NCI-H1436 (cell line): ENCODE data around the gene LBP.
"Not testable (repeated sequence)": the region's sequence is repeated elsewhere in the genome, so short reads cannot be mapped to it uniquely, and the experiment has no call there.

Experiments used
- DNase-seq: peaks from one replicate; lab custom pipeline; 2025; lab: John Stamatoyannopoulos, UW

The LBP gene

GRCh38 chr20:38320221-38320620 is 26.1 kb upstream of the LBP start:
- no peak for DNase-seq

DNA sequence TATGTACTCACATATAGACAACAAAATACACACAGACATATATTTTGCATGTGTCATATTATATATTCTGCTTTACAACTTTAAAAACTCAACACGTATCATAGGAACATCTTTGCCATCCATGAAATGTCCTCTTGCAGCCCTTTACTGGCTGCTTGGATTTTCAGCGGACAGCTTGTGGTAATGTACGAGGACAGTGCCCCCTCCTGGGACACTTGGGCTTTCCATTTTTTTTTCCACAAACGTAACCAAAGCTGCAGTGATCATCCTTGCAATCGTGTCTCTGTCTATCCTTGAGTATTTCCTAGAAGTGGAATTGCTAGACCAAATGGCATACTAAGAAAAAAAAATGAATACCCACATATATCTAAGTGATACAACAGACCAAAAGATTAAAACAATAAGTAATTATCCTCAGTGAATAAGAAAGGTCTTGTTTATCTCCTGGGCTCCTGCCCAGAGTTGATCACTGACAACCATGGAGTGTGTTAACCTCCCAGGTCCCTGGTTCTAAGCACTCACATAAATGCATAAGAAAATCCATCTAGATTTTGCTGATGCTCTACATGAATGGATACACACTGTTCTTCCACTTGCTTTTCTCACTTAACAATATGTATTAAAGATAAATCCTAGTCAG is 24.2 kb upstream of the LBP start:
- no peak for DNase-seq

GRCh38 chr20:38324159-38324558 is 22.1 kb upstream of the LBP start:
- no peak for DNase-seq

GRCh38 chr20:38325167-38325566 is 21.1 kb upstream of the LBP start:
- DNase-seq, result no peak

GRCh38 chr20:38325905-38326304 is 20.4 kb upstream of the LBP start:
- no peak for DNase-seq

GRCh38 chr20:38326309-38326708 is 20.0 kb upstream of the LBP start:
- no peak for DNase-seq

DNA sequence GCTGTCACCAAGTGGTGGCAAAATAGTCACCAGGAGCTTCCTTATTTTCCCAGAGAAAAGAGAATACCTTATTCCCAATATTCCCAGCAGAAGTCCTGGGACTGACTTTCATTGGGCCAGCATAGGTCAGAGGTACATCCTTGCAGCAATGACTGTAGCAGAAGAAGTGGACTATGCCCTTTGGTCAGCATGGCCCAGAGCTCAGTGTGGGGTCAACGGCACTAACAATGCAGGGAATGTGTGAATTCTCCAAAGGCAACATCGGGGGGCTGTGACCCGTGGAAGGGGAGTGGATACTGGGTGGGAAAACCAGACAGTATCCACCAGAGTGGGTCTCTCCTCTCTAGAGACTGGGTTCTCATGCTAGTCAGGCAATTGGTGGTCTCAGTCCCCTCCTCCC is 15.6 kb upstream of the LBP start:
- no peak for DNase-seq

DNA sequence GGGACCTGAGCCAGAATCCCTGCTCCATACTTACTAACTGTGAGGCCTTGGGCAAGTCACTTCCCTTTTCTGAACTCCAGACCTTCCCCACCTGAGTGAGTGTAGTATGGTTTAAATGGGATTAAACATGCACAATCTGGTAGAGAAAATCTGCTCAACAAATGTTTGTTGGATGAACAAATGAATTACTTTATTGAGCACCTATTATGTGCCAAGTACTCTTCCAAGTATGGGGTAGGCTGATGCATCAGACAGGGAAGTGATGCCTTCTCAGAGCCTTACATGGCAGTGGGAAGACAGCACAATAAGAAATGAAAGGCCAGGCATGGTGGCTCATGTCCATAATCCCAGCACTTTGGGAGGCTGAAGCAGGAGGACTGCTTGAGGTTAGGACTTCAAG is 15.0 kb upstream of the LBP start:
- DNase-seq, result no peak

DNA sequence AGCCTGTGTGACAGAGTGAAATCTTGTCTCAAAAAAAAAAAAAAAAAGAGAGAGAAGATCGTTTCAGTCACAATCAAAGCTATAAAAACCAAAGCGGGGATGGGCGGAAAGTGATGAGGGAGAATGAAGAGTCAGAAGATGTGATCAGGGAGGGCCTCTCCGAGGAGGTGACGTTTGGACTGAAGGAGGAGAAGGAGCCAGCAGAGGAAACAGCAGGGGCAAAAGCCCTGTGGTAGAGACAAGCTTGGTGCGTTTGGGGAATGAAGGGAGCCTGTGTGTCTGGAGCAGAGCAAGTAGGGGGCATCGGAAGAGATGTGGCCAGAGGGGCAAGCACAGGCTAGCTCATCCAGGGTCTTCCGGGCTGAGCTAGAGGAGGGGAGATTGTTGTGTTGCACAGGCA is 14.5 kb upstream of the LBP start:
- no peak for DNase-seq

- no peak for DNase-seq
Measured at GRCh38 chr20:38334016-38334415, 12.3 kb upstream of the LBP start.

DNA sequence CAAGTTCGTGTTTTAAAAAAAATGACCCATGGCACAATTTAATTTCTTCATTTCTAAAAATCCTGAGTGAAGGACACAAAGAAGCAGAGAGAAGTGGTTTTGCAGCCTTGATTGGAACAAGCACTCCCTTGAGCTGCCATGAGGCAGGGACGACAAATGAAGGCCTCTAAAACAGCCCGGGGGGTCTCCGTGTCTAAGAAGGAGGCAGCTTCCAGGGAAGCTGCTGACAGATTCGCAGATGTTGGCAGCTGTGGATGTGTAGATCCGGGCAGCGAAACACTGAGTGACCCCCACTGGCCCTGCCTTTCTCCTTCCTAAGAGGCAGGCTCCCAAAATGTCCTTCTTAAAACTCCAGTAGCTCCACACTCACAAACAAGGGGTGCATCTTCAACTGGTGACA is 9.6 kb upstream of the LBP start:
- no peak for DNase-seq

DNA sequence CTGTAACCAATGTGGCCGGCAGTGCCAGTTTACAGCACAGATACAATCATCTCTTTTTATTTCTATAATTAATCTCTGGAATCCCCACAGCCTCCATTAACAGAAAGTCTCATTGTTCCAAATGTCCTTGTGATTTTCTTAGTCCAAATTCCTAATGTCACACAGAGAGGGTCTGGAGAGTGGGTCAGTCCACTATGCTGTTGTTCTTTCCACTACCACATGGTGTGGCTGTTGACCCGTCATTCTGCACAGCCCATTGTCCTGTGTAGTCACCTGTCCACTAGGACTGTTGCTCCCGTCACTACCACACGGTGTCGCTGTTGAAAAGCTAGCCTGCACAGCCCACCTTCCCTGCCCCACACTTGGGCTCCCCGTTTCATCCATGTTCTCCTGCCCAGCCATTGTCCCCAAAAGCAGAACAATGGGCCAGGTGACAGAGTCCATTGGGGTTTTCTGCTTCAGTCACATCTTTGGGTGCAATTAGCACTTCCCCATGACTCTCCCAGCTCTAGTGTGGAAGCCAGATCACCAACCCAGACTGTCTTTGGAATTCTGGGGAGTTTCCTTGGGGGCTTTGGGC is 8.6 kb upstream of the LBP start:
- DNase-seq, result no peak

- no peak for DNase-seq
Measured at GRCh38 chr20:38338849-38339520, 7.3 kb upstream of the LBP start.

DNA sequence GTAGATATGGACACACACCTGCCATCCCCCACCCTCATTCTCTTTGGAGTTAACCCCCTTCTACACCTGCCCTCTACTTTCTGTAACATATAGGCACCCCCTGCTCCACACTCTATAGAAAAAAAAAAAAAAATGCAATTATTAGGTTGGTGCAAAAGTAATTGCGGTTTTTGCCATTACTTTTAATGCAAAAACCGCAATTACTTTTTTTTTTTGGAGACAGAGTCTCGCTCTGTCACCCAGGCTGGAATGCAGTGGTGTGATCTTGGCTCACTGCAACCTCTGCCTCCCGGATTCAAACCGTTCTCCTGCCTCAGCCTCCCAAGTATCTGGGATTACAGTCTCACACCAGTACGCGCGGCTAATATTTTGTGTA is 6.8 kb upstream of the LBP start:
- not testable (repeated sequence) for DNase-seq

DNA sequence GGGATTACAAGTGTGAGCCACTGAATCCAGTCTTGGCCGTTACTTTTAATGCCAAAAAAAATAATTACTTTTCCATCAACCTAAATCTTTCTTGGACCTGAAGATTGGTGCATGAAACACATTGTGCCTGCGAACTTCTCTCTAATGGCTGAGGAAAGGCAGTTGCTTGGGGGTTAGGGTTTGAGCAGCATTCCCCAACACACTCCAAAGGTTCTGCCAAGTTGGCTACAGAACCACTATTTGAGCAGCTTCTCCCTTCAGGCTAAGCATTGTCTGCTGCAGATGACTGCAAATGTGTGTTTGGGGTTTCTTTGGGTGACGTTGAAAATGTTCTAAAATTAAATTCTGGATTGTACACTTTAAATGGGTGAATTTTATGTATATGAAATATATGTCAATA is 6.3 kb upstream of the LBP start:
- no peak for DNase-seq

DNA sequence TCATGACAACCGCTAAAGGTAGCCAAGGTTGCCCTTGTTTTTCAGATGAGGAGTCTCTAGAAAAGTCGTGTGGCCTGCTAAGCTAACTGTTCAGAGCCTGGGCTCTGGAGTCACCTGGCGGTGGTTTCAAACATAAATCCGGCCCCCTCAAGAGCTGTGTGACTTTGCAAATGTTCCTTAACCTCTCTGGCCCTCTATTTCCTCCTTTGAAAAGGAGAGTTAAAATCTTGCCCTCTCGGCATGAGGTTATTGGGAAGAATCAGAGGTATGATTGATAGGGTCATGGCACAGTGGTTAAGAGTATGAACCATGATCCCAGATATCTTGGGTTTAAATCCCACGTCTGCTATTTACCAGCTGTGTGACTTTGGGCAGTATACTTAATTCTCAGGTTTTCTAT is 5.6 kb upstream of the LBP start:
- no peak for DNase-seq

DNA sequence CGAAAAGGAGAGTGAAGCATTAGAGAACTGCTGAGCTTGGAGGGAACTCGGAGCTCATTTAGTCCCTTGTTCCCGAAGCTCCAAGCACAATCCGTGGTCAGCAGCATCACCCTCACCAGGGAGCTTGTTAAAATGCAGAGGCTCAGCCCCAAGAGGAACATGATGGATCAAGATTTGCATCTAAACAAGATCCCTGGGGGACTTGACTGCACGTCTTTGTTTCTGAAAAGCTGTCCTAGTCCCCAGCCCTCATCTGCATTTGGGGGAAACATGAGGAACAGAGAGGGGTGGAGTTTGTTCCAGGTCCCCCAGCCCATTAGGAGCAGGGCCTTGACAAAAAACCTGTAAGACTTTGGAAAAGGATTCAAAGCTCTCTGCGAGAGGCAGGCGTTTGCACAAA is 4.1 kb upstream of the LBP start:
- no peak for DNase-seq

DNA sequence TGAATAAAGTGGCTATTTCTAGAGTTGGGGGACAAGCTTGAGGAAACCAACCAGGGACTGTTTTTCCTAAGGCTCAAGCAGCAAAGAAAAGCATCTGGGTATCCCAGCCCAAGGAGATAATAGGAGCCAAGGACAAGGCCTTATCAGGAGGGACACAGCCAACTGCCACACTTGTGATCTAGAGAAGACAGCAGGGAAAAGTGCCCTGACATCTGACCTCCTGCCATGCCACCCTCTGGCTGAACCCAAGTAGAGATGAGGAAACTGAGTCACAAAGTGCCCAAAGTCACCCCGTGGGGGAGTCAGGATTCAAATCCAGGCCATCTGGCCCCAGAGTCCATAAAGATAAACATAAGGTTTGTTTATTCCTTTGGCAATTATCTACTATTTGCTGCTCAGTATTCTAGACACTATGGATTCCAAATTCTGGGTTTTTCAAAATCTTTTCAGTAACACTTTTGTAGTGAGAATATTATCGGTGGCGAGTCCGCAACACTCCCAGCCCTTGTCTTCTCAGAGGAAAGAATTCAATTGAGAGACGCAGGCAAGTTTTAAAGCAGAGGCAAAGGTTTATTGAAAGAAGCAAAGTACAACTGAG is 3.5 kb upstream of the LBP start:
- DNase-seq, result no peak

DNA sequence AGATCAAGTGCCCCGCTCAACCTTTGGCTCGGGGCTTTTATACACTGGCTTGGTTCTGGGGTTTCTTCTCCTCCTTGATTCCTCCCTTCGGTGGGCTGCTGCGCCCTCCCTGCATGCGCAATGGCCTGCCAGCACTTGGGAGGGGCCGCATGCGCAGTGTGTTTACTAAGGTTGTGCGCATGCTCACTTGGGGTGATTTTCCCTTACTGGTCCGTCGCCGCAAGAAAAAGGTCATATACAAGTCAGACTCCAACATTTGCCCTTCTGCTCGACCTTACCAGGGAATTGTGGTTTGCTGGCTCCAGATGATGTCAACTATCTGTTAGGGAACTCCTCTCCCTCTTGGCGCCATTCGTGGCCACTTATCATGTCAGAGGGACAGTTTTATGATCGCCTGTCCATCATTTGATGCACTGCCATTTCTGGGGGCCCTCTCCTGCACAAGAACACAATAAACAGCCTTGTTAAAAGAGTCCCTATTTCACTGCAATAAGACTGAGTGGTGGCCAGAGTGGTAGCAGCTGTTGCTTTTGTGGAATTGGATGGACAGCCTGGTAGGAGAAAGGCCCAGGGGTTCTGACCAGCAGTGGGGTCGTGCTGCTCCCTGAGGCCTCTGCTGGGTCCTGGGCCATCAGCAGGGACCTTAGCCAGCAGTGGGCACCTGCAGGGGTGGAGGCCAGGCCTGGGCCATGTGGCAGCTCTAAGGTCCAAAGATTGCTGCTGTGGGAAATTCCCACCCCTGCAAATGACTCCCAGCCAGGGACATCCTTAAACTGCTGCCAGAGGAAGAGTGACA is 2.8 kb upstream of the LBP start:
- DNase-seq, result no peak

DNA sequence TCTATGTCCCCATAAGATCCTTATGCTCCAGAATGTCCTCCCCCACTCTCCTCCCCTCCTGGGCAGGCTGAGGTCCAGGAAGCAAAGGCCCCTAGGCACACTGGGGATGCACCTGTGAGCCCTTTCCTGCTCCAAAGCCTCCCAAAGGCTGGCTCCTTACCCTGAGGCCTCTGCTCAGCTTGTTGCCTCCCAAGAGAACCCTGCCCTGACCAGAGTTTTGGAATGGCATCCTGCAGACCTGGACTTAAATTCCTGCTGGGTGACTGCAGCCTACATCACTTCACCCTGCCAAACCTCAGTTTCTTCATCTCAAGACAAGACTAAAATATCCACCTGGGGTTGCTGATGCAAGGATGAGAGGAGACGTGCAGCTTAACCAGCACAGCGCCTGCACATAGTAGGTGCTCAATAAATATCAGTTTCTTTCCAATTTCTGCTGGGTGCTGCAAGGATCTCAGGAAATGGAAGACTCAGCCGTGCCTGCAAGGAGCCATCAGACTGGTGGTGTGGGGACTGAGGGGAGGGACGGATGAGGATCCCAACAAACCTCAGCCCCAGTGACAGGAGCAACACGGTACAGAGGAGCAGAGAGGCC is 2.1 kb upstream of the LBP start:
- DNase-seq, result no peak

GRCh38 chr20:38345643-38346042 is 639 bp upstream of the LBP start:
- DNase-seq, result no peak

DNA sequence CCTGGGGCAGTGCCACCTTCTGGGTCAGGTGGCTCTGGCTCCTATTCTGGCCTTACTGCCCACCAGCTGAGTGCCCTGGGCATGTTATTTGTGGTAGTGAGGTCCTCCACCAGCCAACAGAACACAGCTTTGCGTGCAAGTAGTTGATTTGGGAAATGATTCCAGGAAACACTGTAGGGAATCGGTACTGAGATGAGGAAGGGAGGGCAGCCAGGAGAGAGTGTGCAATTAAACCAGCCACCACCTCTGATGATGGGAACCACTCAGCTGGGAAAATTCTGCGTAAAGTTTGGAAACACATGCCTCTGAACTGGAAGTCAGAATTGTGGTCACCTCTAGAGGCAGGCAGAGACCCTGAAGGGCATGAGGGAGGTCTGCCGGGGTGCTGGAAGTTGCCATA is 459 bp downstream of the LBP start:
- no peak for DNase-seq
